Keratinocyte (primary cell): ENCODE measurements around the gene CILP.

Experiments used
- CTCF ChIP-seq, 3 experiments: IDR thresholded peaks in 1 of 3; conservative IDR thresholded peaks in 1 of 3; optimal IDR thresholded peaks in 1 of 3; 2 replicates in 2 of 3; 3 replicates in 1 of 3; pipeline versions ENCODE3 to v1.5.1; 2011; ENCODE audit warnings: low read length in 3 of 3, mild to moderate bottlenecking in 3 of 3, moderate library complexity in 2 of 3, control low read depth in 1 of 3, inconsistent platforms in 1 of 3; ENCODE audit not compliant: insufficient read depth in 2 of 3; ENCODE audit errors: extremely low read depth in 1 of 3
- EZH2 ChIP-seq: IDR thresholded peaks from one replicate; pipeline ENCODE4 v1.6.1; 2012; ENCODE audit warnings: inconsistent platforms, mild to moderate bottlenecking, low read length, moderate library complexity

GRCh38 chr15:65258375-65259262 is 47.3 kb upstream of the CILP start:
- no peak for TF ChIP-seq CTCF (optimal IDR thresholded peaks at IDR 0.05 in 1 of 3, IDR thresholded peaks at IDR 0.05 in 1 of 3, conservative IDR thresholded peaks at IDR 0.05 in 1 of 3; ENCODE audit: extremely low read depth in 1 of 3, insufficient read depth in 2 of 3, low read length in 3 of 3)
- no peak for TF ChIP-seq EZH2
